Vagina (tissue), 2 donors: ENCODE measurements around the gene ARPC5.

Source experiments
- POLR2A ChIP-seq, 2 donors: fragments of 450-650 bp; IDR thresholded peaks; one replicate each; pipeline ENCODE4 v1.6.1; 2017; ENCODE audit warnings: antibody characterized with exemption in 2 of 2, mild to moderate bottlenecking in 2 of 2, moderate library complexity in 2 of 2
- POLR2AphosphoS5 ChIP-seq, 2 donors: sonication (generic); formaldehyde crosslinking; IDR thresholded peaks; one replicate each; pipeline ENCODE4 v1.9.0; 2017; ENCODE audit warnings: antibody characterized with exemption in 2 of 2, mild to moderate bottlenecking in 2 of 2, low read depth in 1 of 2; ENCODE audit not compliant: insufficient read depth in 1 of 2
- TF ChIP-seq, protein P1 (sequence below), 3 experiments: fragments of 450-650 bp in 2 of 3; fragments of 200-600 bp in 1 of 3; sonication (generic) in 1 of 3; IDR thresholded peaks; one replicate each; pipeline ENCODE4 v1.5.1; 2017 to 2019; ENCODE audit warnings: antibody characterized with exemption in 3 of 3, mild to moderate bottlenecking in 2 of 3, moderate library complexity in 2 of 3

DNA sequence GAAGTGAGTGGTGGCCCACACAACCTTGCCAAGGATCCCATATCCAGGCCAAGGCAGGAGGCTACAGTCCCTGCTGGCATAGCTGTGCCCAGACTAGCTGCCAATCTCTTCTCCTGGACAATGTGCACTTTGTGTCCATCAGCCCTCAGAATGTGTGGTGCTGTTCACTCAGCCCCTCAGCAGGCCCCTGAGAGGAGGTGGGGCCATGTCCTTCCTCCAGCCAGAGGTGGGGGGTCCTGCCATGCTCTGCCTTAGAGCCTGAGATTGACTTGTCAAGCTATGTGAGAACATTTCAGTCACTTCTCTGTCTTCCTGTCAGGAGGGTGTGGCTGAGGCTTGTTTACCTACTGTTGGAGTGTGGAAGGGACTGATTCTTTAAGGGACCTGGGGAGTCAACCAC lies 46.8 kb downstream of the ARPC5 start:
- TF ChIP-seq, protein P1, sequence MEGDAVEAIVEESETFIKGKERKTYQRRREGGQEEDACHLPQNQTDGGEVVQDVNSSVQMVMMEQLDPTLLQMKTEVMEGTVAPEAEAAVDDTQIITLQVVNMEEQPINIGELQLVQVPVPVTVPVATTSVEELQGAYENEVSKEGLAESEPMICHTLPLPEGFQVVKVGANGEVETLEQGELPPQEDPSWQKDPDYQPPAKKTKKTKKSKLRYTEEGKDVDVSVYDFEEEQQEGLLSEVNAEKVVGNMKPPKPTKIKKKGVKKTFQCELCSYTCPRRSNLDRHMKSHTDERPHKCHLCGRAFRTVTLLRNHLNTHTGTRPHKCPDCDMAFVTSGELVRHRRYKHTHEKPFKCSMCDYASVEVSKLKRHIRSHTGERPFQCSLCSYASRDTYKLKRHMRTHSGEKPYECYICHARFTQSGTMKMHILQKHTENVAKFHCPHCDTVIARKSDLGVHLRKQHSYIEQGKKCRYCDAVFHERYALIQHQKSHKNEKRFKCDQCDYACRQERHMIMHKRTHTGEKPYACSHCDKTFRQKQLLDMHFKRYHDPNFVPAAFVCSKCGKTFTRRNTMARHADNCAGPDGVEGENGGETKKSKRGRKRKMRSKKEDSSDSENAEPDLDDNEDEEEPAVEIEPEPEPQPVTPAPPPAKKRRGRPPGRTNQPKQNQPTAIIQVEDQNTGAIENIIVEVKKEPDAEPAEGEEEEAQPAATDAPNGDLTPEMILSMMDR (IDR thresholded peaks at IDR 0.05) = no peak
- no peak for TF ChIP-seq POLR2A (IDR thresholded peaks at IDR 0.05)
- TF ChIP-seq POLR2AphosphoS5 (IDR thresholded peaks at IDR 0.05; ENCODE audit: insufficient read depth in 1 of 2, low read depth in 1 of 2) = no peak
